22Rv1 (cell line): ENCODE measurements around the gene ELAVL1.

Experiments used
- CTCF ChIP-seq: fragments of 450-650 bp; IDR thresholded peaks from 2 replicates; pipeline ENCODE4 v1.5.1; 2017; ENCODE audit warnings: mild to moderate bottlenecking
- ZFX ChIP-seq: fragments of 450-650 bp; IDR thresholded peaks from 2 replicates; pipeline ENCODE4 v1.6.1; 2017; ENCODE audit warnings: antibody characterized with exemption, borderline replicate concordance

DNA sequence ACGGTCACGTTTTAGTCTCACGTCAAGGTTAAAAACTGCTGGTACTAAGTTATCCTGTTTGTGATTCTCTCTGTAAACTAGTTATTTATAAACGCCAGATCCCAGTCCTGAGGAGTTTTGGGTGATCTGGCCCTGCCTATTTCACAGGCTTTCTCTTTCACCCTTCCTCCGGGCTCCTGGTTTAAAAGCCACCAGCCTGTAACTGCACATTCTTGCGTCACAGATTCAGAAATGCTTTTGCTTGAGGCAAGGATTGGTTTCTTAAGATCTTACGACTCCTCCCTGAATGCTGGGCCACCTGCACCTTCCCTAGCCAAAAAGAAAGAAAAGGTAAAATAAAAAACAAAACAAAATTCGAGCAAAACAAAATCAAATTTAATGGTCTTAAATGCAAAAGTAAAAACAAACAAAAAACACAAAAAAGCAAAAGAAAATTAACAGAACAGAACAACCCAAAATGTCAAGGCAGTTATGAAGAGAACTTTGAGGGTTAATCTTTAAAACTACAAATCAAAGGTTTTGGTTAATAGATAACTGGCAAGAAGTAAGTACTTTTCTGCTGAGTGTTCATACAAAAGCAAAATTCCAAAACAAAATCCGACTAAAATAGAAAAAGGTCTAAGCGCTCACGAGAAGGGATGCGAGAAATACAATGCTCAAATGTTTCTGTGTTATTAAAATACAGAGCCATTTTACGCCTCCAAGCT, 43.4 kb downstream of the ELAVL1 start:
- no peak for TF ChIP-seq CTCF
- no peak for TF ChIP-seq ZFX
